ENCODE data around the gene NADSYN1.

NADSYN1 gene

GRCh38 chr11:71451596-71452198 is 1.3 kb upstream of the NADSYN1 start:
- DNase-seq = no peak

DNA sequence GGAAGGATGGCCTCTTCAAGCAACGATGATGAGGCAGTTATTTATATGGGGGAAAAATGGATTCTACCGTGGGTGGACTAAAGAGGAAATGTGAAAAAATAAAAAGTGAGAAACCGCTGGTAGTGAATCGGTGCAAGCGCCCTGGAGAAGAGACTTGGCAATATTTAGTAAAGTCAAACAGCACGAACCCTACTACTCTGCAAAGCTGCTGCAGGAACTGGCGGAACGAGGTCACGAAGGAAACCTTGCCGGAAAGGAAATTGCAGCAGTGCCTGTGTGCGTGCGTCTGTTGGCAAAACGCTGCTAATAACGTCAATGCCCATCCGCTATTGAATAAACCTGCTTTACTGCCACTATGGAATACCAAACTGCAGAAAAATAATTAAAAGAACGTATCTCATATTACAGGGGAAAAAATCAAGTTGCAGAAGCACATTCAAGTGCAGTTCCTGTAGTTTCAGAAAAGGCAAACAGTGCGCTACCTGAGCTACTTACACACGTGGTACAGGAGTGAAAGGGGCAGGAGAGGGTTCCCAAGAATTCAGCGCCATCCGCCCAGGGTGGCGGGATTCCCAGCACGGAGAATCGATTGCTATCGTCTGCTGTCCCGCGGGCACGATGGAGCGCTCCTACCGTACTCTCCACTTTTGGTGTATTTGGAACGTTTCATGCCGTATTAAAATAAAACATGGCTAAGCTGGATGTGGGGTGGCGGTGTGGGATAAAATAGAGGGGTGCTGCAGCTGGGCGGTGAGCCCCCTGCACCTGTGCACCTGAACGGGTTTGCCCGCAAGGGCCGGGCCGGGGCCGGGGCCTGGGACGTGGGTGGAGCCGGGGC is 585 bp upstream of the NADSYN1 start:
- DNase-seq = peak; percentile 13

DNA sequence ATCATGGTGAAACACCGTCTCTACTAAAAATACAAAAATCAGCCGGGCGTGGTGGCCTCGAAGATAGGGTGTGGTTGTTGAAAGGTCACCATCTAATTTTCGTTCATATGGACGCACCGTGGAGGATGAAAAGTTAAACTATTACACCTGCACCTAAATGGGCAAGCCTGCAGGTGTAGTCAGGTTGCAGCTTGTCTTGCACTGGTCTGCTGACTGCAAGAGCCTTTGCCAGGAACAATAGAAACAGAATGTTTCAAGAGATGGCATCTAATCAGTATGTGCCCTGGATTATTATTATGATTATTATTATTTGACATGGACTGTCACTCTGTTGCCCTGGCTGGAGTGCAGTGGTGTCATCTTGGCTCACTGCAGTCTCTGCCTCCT is 908 bp downstream of the NADSYN1 start:
- no peak for DNase-seq

GRCh38 chr11:71454470-71455113 is 1.6 kb downstream of the NADSYN1 start:
- no peak for DNase-seq

- DNase-seq = no peak
Observed at GRCh38 chr11:71456294-71456693, 3.3 kb downstream of the NADSYN1 start.

DNA sequence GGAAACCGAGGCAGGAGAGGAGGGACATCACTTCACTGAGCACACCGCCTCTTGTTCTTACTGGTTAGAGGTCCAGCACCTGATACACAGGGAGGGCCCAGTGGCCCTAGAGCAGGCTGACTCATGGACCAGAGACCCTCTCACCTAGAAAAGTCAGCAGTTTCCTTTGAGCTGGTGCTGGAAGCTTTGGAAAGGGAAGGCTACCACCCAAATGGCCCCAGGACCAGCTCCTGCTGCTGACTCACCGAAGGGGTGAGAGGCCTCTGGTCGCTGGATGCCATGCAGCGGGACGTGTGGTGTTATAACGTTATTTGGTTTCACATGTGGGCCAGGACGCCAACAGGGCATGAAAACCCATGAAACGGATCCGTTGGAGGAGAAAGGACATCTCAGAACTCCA is 3.8 kb downstream of the NADSYN1 start:
- DNase-seq = no peak

GRCh38 chr11:71458146-71459070 is 5.4 kb downstream of the NADSYN1 start:
- no peak for DNase-seq

DNA sequence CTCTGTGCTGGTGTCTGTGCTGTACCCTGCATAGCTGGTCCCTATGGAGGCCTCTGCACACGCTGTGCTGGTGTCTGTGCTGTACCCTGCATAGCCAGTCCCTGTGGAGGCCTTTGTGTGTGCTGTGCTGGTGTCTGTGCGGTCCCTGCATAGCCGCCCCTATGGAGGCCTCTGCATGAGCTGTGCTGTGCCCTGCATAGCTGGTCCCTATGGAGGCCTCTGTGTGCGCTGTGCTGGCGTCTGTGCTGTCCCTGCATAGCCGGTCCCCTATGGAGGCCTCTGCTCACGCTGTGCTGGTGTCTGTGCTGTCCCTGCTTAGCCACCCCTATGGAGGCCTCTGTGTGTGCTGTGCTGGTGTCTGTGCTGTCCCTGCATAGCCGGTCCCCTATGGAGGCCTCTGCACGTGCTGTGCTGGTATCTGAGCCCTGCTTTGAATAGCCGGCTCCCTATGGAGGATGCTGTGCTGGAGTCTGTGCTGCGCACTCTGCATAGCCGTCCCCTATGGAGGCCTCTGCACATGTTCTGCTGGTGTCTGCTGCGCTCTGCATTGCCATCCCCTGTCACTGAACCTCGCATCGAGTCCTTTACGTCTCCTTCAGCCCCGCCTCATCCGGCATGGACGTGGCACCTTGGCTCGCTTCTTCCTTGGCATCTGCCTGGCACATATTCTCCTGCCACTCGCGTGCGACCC is 6.2 kb downstream of the NADSYN1 start:
- no peak for DNase-seq

GRCh38 chr11:71459767-71460320 is 6.8 kb downstream of the NADSYN1 start:
- DNase-seq = no peak

DNA sequence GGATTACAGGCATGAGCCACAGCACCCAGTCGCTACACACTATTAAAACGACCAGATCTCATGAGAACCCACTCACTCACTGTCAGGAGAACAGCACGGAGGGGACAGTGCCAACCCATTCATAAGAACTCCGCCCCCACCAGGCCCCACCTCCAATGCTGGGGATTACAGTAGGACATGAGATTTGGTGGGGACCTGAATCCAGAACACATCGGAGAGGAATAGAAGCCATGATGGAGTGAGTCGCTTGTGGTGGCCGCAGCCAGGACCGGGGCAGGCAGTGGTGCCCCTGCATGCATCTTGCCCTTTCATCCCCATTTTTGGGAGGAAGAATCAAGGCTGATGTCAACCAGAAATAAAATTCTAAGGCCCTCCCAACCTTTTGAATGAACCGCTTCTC is 8.7 kb downstream of the NADSYN1 start:
- no peak for DNase-seq

DNA sequence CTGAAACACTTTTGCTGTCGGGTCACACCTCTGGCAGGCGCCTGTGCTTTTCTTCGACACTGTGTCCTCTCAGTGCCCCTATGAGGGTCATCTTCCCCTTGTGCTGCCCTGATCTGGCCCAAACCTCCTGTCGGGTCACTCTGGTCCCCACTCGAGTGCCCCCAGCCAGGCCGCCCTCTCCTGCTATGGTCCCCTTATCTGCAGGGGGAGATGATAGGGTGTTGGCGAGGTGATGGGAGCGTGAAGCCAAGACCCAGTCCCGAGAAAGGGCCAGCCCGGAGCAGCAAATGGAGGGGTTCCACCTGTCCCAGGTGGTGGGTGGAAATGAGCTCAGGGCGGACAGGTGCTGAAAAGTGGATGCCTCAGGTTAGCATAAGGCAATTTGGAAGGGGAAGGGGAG is 9.7 kb downstream of the NADSYN1 start:
- DNase-seq = no peak

DNA sequence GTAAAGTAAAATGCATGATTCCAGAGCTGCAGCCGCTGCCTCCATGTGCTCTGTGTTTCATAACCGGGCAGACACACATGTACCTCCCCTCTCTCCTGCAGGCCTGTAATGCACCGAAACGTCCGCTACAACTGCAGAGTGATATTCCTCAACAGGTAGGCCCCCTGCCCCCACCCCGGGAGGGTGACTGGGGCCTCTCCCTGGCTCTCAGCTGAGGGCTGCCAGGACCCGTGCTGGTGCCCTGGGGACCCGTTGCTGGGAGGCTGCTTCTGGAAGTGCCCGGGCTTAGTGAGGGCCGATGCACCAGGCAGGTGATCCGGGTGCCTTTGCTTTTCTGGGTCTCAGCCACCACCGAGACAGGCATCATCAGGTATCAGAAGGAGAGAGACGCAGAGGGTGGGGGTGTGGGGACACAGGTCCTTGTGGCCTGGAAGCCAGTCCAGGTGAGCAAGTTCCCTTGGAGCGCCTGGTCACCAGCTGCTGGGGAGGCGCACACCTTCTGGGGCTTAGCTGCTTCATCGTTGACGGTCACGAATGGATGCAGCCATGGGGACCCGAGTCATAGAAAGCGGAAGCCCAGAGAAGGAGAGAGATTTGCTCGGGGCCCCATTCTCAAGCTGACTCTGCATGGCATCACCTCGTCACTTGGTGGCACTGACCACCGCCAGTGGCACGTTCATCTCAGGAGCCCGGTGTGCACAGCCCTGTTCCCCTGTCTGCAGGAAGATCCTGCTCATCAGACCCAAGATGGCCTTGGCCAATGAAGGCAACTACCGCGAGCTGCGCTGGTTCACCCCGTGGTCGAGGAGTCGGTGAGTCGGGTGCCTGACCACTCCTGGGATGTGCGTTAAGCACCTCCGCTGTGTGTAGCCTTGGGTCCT is 10.6 kb downstream of the NADSYN1 start:
- no peak for DNase-seq

DNA sequence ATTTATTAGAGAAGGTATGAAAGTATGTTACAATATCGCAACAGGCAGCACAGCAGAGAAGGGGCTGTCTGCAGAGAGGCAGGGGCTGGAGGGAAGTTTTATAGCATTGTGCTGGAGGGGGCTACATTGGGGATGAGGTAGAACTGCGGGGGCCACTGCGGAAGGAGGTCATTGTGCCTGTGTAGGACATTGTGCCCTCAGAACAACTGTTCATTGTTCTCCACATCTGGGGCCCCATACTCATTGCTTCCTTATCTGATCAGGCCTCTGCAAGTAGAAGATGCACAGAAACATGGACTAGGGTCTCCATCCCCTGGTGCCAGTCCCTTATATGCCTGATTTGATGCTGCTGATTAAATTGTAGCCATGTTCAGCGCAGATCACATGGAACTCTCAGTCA is 12.1 kb downstream of the NADSYN1 start:
- DNase-seq = no peak

DNA sequence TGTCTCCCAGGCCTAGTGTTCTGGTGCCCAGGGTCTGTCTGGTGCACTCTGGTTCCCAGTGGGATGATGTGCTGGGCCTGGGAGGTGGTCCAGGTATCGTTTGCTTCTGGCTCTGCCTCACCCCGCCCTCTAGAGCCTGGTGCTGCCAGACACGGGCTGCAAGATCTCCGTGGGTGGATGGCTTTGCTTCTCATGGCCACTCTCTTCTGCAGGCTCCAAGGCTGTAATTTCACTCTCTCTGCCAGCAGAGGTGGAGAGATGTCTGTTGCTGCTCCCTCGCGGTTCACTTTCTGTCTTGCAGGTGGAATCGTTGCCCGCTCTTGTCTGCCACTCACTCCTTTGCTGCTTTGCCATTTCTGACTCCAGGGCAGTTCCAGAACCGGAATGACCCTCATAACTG is 13.4 kb downstream of the NADSYN1 start:
- DNase-seq = no peak

GRCh38 chr11:71467164-71467563 is 14.2 kb downstream of the NADSYN1 start:
- DNase-seq = no peak

DNA sequence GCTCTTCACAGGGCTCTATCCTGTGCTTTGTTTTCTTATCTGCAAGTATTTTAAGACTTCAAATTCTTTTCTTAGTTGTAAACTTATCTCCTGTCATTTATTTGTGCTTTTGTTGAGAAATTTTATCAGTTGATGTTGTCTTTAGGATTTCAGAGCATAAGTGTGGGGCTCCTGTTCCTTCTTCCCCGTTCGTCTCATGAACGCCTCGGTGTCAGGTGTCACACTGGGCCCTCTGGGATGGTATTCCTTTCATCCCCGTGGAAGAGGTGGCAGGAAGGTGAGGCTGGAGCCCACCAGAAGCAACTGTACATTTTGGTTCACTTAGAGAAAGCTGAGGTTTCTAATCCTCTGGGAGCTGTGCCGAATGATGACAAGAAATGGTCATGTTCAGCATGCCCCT is 17.9 kb downstream of the NADSYN1 start:
- no peak for DNase-seq

DNA sequence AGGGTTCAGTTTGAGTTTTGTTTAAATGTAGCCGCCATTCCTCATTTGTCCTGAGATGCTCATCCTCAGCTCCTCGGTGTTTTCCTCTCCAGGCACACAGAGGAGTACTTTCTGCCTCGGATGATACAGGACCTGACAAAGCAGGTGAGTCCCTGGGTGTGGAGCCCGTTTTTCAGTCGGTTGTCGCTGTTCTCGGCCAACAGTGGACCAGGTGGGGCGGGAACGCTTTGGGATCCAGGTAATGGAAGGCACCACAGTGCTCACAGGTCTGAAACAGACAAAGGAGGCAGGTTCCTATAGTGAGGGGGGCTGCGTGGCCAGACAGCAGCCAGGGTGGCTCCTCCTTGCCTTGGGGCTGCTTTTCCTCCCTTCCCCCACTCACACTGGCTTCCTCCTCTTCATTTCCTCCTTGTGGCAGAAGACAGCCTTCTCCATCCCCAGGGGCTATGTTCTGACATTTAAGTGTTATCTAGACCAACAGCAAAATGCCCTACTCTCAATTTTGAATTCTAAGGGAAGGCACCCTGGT is 19.4 kb downstream of the NADSYN1 start:
- DNase-seq = no peak

- DNase-seq = no peak
Observed at GRCh38 chr11:71472941-71473792, 20.2 kb downstream of the NADSYN1 start.

DNA sequence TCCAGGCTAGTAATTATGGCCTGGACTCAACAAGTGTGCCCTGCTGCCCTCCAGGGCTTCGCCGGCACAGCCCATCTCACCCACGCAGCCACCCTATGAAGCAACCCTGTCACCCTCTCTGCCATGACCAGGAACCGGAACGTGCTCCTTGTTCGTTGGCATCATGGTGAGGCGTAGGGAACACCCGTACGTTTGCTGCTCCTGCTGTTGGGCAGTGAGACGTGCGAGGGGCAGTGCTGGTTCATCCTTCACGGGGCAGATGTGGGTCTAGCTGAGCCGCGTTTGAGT is 20.7 kb downstream of the NADSYN1 start:
- no peak for DNase-seq
